ENCODE data around the gene PCSK6.

DNA sequence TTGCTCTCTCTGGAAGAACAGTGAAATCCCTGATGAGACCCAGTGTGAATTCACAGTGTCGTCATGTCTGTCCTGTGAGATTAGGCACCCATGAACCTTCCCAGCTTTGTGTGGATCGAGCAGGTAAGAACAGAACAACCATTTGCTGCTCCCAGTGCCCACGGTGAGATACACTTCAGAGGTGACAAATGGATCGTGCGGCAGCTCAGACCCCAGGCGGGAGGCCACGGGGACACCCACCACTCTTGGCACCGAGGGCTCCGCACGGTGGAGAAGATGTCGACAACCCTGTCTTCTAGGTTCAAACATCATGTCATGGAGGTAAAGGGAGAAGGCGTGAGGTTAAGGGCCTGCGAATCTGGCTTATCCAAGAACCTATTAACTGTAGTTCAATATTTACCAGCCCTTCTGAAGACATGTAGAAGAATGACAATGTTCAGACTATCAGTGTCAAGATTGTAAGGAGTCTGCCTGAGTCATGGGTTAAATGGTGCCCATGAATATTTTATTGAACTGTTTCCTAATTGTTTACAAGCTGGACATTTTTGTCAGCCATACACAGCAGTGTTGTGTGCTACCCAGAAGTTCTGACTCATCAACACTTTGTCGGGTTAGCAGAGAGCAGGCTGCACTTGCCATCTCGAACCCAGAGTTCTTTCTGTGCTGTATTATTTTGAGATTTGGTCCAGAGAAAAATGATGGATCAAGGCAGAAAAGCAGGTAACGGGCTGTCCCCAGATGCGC, 15.5 kb upstream of the PCSK6 start:
- no peak for TF ChIP-seq POLR2AphosphoS5 (IDR thresholded peaks at IDR 0.05; ENCODE audit: low read depth)
- TF ChIP-seq, protein P1, sequence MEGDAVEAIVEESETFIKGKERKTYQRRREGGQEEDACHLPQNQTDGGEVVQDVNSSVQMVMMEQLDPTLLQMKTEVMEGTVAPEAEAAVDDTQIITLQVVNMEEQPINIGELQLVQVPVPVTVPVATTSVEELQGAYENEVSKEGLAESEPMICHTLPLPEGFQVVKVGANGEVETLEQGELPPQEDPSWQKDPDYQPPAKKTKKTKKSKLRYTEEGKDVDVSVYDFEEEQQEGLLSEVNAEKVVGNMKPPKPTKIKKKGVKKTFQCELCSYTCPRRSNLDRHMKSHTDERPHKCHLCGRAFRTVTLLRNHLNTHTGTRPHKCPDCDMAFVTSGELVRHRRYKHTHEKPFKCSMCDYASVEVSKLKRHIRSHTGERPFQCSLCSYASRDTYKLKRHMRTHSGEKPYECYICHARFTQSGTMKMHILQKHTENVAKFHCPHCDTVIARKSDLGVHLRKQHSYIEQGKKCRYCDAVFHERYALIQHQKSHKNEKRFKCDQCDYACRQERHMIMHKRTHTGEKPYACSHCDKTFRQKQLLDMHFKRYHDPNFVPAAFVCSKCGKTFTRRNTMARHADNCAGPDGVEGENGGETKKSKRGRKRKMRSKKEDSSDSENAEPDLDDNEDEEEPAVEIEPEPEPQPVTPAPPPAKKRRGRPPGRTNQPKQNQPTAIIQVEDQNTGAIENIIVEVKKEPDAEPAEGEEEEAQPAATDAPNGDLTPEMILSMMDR (IDR thresholded peaks at IDR 0.05; ENCODE audit: insufficient read depth, low read length) = no peak

Data from HL-60 (cell line).